HG02588 (cell line): ENCODE measurements around the gene DNAL4.

Experiments
- ATAC-seq: cut with Tn5 transposase; IDR thresholded peaks from one replicate; pipeline ENCODE4 v1.9.1; 2021; ENCODE audit warnings: mild to moderate bottlenecking, moderate library complexity; ENCODE audit not compliant: unreplicated experiment

DNAL4 gene

GRCh38 chr22:38760477-38761201 lies 33.3 kb downstream of the DNAL4 start:
- no peak for ATAC-seq

- no peak for ATAC-seq
Measured at GRCh38 chr22:38759005-38759404, 34.9 kb downstream of the DNAL4 start.

- no peak for ATAC-seq
Measured at GRCh38 chr22:38758276-38758945, 35.5 kb downstream of the DNAL4 start.

- no peak for ATAC-seq
Measured at GRCh38 chr22:38757464-38757757, 36.5 kb downstream of the DNAL4 start.

- ATAC-seq, result no peak
Measured at GRCh38 chr22:38756711-38757463, 37.1 kb downstream of the DNAL4 start.

GRCh38 chr22:38755911-38756532 lies 37.9 kb downstream of the DNAL4 start, which contains the start of gene SUN2:
TSS of gene SUN2 (minus strand) at chr22:38755998. CDS start at chr22:38752628, 3,370 bp downstream.
- peak; percentile 65 for ATAC-seq

- peak; percentile 36 for ATAC-seq
Measured at GRCh38 chr22:38755155-38755910, 38.6 kb downstream of the DNAL4 start.

GRCh38 chr22:38754751-38755154 lies 39.2 kb downstream of the DNAL4 start:
- no peak for ATAC-seq

GRCh38 chr22:38753948-38754750 lies 39.8 kb downstream of the DNAL4 start:
- no peak for ATAC-seq

- ATAC-seq, result no peak
Measured at GRCh38 chr22:38751422-38752346, 42.3 kb downstream of the DNAL4 start.

GRCh38 chr22:38751066-38751421 lies 42.9 kb downstream of the DNAL4 start:
- no peak for ATAC-seq

GRCh38 chr22:38750638-38751037 lies 43.3 kb downstream of the DNAL4 start:
- no peak for ATAC-seq

- ATAC-seq, result no peak
Measured at GRCh38 chr22:38750104-38750503, 43.8 kb downstream of the DNAL4 start.

- ATAC-seq, result no peak
Measured at GRCh38 chr22:38748487-38749136, 45.3 kb downstream of the DNAL4 start.

GRCh38 chr22:38745676-38746460 lies 48.1 kb downstream of the DNAL4 start:
- ATAC-seq, result no peak

- no peak for ATAC-seq
Measured at GRCh38 chr22:38744981-38745380, 49.0 kb downstream of the DNAL4 start.

GRCh38 chr22:38742176-38742942 lies 51.6 kb downstream of the DNAL4 start:
- ATAC-seq, result no peak
